GM23338 (cell line): ENCODE measurements around the gene FBXW7.

Source experiments
- CREB1 ChIP-seq: fragments of 250-450 bp; sonication (Bioruptor Pico); IDR thresholded peaks from 2 replicates; pipeline ENCODE4 v1.5.0; 2020; ENCODE audit warnings: low read depth, mild to moderate bottlenecking, moderate library complexity
- CTCF ChIP-seq, 2 experiments: fragments of 200-600 bp in 1 of 2; sonication (generic) in 1 of 2; conservative IDR thresholded peaks; 2 replicates each; pipeline versions ENCODE4 v1.5.1 to v1.6.1; 2016 to 2017; ENCODE audit warnings: antibody characterized with exemption in 2 of 2, low read depth in 2 of 2, mild to moderate bottlenecking in 2 of 2, moderate library complexity in 1 of 2
- EZH2 ChIP-seq: fragments of 200-600 bp; sonication (generic); IDR thresholded peaks from one replicate; pipeline ENCODE4 v1.8.0; 2017; ENCODE audit warnings: antibody characterized with exemption, mild to moderate bottlenecking, low read depth; ENCODE audit not compliant: unreplicated experiment
- NANOG ChIP-seq: IDR thresholded peaks from 2 replicates; pipeline ENCODE4 v1.6.1; 2016; ENCODE audit warnings: antibody characterized with exemption, borderline replicate concordance
- POLR2AphosphoS5 ChIP-seq: IDR thresholded peaks from 2 replicates; pipeline ENCODE4 v1.6.1; 2016; ENCODE audit warnings: antibody characterized with exemption, low read depth
- STAT1 ChIP-seq: IDR thresholded peaks from one replicate; pipeline ENCODE4 v1.6.1; 2016; ENCODE audit warnings: antibody characterized with exemption; ENCODE audit not compliant: unreplicated experiment
- ZNF114 ChIP-seq: fragments of 250-450 bp; sonication (Bioruptor Pico); IDR thresholded peaks from 2 replicates; pipeline ENCODE4 v1.5.0; 2020; ENCODE audit warnings: mild to moderate bottlenecking, moderate library complexity
- ZNF331 ChIP-seq: fragments of 250-450 bp; sonication (Bioruptor Pico); IDR thresholded peaks from 2 replicates; pipeline ENCODE4 v1.5.0; 2020; ENCODE audit warnings: low read depth, mild to moderate bottlenecking, moderate library complexity
- TF ChIP-seq, protein P1 (sequence below): IDR thresholded peaks from one replicate; pipeline ENCODE4 v1.6.1; 2018; ENCODE audit warnings: antibody characterized with exemption; ENCODE audit not compliant: unreplicated experiment

- TF ChIP-seq NANOG (no peak), CTCF (conservative IDR thresholded peaks at IDR 0.05; ENCODE audit: low read depth in 2 of 2) (no peak), POLR2AphosphoS5 (no peak), ZNF331 (CRISPR knock-in tag) (no peak), ZNF114 (CRISPR knock-in tag) (no peak), EZH2 (no peak), CREB1 (CRISPR knock-in tag) (no peak), STAT1 (no peak)
- TF ChIP-seq, protein P1, sequence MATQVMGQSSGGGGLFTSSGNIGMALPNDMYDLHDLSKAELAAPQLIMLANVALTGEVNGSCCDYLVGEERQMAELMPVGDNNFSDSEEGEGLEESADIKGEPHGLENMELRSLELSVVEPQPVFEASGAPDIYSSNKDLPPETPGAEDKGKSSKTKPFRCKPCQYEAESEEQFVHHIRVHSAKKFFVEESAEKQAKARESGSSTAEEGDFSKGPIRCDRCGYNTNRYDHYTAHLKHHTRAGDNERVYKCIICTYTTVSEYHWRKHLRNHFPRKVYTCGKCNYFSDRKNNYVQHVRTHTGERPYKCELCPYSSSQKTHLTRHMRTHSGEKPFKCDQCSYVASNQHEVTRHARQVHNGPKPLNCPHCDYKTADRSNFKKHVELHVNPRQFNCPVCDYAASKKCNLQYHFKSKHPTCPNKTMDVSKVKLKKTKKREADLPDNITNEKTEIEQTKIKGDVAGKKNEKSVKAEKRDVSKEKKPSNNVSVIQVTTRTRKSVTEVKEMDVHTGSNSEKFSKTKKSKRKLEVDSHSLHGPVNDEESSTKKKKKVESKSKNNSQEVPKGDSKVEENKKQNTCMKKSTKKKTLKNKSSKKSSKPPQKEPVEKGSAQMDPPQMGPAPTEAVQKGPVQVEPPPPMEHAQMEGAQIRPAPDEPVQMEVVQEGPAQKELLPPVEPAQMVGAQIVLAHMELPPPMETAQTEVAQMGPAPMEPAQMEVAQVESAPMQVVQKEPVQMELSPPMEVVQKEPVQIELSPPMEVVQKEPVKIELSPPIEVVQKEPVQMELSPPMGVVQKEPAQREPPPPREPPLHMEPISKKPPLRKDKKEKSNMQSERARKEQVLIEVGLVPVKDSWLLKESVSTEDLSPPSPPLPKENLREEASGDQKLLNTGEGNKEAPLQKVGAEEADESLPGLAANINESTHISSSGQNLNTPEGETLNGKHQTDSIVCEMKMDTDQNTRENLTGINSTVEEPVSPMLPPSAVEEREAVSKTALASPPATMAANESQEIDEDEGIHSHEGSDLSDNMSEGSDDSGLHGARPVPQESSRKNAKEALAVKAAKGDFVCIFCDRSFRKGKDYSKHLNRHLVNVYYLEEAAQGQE = no peak
Observed at GRCh38 chr4:152585023-152585441, 49.1 kb upstream of the FBXW7 start.
